ENCODE data around the gene SCARF2.

SCARF2 gene

DNA sequence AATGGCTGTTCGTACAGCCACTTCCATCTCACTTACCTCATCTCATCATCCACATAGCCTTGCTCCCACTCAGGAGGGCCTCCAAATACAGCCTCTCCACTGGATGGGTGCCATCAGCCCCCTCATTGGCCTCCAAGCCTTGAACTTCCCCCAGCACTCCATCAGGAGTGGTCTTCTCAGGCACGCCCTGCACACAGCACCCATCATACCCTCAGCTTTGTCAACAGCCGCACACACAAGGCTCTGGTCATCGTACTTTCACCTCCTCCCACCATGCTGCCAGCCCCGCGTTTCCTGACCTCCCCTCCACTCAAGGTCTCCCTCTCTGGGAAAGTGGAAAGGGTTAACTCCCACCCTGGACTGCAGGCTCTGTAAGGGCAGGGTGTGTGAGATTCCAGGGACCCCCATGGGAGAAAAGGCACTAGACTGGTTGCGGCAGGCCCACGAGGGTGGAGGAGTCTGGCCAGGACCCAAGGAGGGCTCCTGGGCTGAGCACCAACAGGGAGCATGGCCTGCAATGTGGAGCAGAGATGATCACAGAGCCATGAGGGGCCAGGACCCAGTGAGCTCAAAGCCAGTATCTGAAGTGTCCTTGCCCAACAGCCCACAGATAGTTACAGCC, 21.0 kb upstream of the SCARF2 start:
- TF ChIP-seq, protein P1, sequence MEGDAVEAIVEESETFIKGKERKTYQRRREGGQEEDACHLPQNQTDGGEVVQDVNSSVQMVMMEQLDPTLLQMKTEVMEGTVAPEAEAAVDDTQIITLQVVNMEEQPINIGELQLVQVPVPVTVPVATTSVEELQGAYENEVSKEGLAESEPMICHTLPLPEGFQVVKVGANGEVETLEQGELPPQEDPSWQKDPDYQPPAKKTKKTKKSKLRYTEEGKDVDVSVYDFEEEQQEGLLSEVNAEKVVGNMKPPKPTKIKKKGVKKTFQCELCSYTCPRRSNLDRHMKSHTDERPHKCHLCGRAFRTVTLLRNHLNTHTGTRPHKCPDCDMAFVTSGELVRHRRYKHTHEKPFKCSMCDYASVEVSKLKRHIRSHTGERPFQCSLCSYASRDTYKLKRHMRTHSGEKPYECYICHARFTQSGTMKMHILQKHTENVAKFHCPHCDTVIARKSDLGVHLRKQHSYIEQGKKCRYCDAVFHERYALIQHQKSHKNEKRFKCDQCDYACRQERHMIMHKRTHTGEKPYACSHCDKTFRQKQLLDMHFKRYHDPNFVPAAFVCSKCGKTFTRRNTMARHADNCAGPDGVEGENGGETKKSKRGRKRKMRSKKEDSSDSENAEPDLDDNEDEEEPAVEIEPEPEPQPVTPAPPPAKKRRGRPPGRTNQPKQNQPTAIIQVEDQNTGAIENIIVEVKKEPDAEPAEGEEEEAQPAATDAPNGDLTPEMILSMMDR (conservative IDR thresholded peaks at IDR 0.05; ENCODE audit: control insufficient read depth, insufficient read depth, low read depth, low read length) = no peak
- no peak overlapping the region for H3K4me3 ChIP-seq (ENCODE audit: control insufficient read depth, low read depth, low read length)
- no peak for DNase-seq (ENCODE audit: low read depth)

- no peak for DNase-seq (ENCODE audit: low read depth)
- TF ChIP-seq, protein P1 (conservative IDR thresholded peaks at IDR 0.05; ENCODE audit: control insufficient read depth, insufficient read depth, low read depth, low read length) = no peak
- no peak overlapping the region for H3K4me3 ChIP-seq (ENCODE audit: control insufficient read depth, low read depth, low read length)
Measured at GRCh38 chr22:20457506-20458240, 20.0 kb upstream of the SCARF2 start.

GRCh38 chr22:20456722-20457076, 19.1 kb upstream of the SCARF2 start:
- DNase-seq (ENCODE audit: low read depth) = no peak
- H3K4me3 ChIP-seq (ENCODE audit: control insufficient read depth, low read depth, low read length) = no peak overlapping the region
- TF ChIP-seq, protein P1 (conservative IDR thresholded peaks at IDR 0.05; ENCODE audit: control insufficient read depth, insufficient read depth, low read depth, low read length) = no peak

DNA sequence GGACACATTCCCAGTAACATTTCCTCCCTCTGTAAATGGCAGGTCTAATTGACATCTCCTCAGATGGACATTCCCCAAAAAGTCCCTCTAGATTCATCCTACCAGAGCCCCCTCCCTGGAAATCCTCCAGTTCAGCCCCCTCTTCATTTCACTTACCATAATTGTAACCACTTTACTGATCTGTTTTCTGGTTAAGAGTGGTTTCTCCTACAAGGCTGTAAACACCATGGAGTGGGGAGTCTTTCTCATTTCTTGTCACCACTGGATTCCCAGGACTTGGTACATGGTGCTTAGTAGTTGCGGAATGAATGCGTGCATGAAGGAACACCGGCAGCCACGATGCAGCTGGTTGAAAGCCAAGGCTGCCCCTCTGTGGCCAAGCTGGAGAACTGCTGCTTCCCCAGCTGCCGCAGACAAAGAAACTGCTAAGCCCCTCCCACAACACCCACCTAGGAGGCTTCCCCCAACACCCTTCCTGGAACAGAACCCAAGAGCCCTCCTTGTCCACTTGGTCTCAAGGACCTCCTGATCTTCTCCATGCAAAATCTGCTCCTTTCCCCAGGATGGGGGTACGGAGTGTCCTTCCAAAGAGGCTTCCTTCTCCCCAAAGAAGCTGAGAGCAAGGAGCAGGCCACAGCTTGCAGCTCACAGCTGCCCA, 18.6 kb upstream of the SCARF2 start:
- DNase-seq (ENCODE audit: low read depth) = peak; percentile 83
- TF ChIP-seq, protein P1 (conservative IDR thresholded peaks at IDR 0.05; ENCODE audit: control insufficient read depth, insufficient read depth, low read depth, low read length) = peak; percentile 90
- H3K4me3 ChIP-seq (ENCODE audit: control insufficient read depth, low read depth, low read length) = no peak overlapping the region

DNA sequence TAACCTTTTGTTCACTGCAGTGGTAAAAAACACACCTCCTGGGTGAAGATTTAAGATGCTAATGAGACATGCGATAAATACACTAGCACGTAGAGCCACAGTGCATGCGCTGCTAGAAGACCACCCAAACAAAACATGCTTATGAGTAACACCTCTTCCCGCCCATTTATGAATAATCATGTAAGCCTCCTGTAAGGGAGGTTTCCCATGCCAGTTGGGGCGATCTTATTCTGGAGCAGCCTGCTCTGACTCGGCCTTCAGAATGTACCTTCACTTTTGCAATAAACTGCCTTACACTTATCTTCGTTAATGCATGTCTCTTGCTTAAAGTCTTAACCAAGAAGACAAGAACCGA, 18.1 kb upstream of the SCARF2 start:
- H3K4me3 ChIP-seq (ENCODE audit: control insufficient read depth, low read depth, low read length) = no peak overlapping the region
- TF ChIP-seq, protein P1 (conservative IDR thresholded peaks at IDR 0.05; ENCODE audit: control insufficient read depth, insufficient read depth, low read depth, low read length) = no peak
- DNase-seq (ENCODE audit: low read depth) = no peak

DNA sequence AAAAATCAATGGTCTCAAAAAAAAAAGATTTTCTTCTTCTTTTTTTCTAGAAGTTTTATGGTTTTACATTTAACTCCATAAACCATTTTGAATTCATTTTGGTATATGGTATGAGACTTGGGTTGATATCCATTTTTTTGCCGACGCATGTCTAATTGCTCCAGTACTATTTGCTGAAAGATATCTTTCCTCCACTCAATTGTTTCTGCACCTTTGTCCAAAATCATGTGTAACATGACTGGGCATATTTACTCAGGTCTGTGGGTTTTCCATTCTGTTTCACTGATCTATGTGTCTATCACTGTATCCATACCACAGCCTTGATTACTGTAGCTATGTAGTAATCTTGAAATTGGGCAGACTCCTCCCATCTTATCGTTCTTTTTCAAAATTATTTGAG, 15.6 kb upstream of the SCARF2 start:
- TF ChIP-seq, protein P1 (conservative IDR thresholded peaks at IDR 0.05; ENCODE audit: control insufficient read depth, insufficient read depth, low read depth, low read length) = no peak
- no peak for DNase-seq (ENCODE audit: low read depth)
- H3K4me3 ChIP-seq (ENCODE audit: control insufficient read depth, low read depth, low read length) = no peak overlapping the region

Measured in fibroblast of mammary gland (primary cell).